NCI-H187 (cell line): ENCODE measurements around the gene TCHP.

Experiments used
- DNase-seq, 2 experiments: peaks; one replicate each; lab custom pipeline; 2025; lab: John Stamatoyannopoulos, UW

TCHP gene

DNA sequence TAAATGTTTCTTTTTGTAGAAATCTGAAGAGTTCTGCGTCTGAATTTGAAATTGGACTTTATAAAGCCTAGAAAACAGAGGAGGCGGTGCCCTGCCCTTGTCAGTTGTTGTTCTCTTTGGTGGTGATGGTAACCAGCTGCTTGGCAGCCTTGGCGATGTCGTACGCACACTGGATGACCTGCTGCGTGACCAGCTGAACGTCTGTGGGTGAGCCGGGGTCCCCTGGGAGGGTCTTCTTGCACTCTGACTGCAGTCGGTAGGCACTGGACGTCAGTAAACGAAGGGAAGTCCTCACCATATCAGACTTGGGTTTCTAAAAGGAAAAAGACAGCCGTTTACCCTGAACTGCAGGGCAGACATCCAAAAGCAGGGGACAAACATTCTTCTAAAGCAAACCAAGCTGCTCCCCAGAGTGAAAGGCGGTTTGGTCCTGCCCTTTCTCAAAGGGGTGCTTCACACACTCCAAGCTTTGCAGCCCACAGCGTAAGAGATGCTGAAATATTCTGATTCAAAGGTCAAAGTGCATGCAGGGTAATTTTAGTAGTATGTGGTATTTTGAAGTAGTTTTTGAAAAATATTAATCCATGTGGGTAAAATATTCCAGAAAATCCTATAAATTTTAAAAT lies 32.9 kb downstream of the TCHP start:
- no peak for DNase-seq

DNA sequence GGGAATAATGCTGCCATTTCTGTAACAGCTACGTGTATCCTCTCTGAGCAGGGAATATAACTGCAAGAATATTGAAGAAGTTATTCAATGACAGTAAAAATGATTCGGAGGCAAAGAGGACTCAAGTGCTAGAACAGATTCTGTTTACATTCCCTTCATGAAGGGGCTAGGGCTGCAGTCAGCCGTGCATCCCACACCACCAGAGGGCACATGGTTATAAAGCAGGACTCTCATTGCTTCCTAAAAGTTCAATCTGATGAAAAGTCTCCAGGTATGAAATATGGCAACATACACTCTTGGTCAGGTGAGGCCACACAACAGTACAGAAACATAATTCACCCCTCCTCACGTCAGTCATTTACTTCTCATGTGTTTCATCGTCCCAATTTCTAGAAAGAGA lies 34.0 kb downstream of the TCHP start:
- DNase-seq: no peak

- DNase-seq: no peak
Measured at GRCh38 chr12:109937371-109937770, 37.3 kb downstream of the TCHP start.

DNA sequence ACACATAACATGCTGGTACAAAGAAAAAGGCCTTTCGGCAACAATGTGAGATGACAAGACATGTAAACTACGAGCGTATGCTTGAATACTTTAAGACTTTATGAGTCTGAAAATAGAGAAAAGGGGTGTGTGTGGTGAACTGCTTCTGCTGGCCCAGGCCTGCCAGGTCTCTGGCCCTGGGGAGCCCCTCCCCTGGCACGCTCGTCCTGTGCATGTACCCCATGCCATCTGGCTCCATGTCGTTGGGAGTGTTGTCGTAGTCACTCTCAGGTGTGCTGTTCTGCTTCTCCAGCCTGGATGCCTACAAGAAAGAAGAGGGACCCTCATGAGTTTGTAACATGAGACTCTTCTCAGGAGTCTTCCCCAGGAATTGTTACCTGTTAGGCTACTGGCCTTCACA lies 38.9 kb downstream of the TCHP start:
- no peak for DNase-seq

GRCh38 chr12:109939504-109939903 lies 39.4 kb downstream of the TCHP start:
- no peak for DNase-seq

DNA sequence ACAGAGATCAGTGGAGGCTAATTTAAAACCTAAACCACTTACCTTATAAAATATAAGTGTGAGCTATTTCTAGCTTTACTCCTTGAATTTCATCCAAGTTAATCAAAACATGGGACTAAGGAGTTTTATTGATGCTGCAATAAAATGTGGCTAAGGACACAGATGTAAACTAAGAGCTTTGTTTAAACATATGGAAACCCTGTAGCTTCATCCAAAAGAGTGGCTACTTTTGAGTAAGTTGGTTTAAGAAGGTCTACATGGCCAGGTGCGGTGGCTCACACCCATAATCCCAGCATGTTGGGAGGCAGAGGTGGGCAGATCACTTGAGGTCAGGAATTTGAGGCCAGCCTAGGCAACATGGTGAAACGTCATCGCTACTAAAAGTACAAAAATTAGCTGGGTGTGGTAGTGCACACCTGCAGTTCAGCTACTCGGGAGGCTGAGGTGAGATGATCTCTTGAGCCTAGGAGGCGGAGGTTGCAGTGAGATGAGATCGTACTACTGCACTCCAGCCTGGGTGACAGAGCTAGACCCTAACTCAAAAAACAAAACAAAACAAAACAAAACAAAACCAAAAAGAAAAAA lies 40.4 kb downstream of the TCHP start:
- DNase-seq: no peak

- no peak for DNase-seq
Measured at GRCh38 chr12:109943811-109944210, 43.7 kb downstream of the TCHP start.

- DNase-seq: no peak
Measured at GRCh38 chr12:109944561-109945359, 44.7 kb downstream of the TCHP start.

DNA sequence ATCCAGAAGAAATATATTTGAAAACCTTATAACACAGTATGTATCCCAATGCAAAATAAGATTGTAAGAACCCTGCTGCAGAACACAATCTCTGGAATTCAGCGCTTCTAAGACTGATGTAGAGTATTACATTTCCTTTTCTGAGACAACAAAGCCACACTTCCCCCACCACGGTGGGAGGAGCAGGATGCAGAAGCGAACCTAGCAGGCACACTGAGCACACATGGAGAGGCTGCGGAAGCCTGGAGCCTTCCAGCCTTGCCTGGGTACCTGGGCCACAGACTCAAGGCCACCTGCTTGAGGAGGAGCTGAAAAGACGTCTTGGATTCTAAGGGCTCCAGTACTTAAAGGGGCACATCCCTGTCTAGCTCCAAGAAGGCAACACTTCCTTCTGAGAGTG lies 46.4 kb downstream of the TCHP start:
- DNase-seq: no peak

- DNase-seq: no peak
Measured at GRCh38 chr12:109946913-109947312, 46.8 kb downstream of the TCHP start.

DNA sequence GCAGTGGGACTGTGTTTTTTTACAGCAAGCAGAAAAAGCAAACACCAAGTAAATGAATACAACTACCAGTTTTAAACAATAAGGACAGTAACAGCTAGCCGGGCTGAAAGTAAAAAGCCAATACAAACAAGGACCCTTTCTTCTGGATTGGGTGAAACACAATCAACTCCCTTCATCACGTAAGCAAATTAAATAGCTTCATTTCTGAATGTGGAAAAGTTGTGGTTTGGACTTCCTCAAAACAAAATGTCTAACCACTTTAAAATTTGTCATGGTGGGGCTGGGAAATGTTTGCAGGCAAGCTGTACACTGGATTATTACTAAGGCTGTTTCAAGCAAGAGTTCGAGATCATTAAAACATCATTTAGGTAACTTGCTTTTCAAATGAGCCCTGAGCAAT lies 47.4 kb downstream of the TCHP start:
- no peak for DNase-seq

GRCh38 chr12:109948368-109948767 lies 48.3 kb downstream of the TCHP start:
- no peak for DNase-seq

- DNase-seq: peak; percentile 16 to 50
Measured at GRCh38 chr12:109949089-109949488, 49.0 kb downstream of the TCHP start.

DNA sequence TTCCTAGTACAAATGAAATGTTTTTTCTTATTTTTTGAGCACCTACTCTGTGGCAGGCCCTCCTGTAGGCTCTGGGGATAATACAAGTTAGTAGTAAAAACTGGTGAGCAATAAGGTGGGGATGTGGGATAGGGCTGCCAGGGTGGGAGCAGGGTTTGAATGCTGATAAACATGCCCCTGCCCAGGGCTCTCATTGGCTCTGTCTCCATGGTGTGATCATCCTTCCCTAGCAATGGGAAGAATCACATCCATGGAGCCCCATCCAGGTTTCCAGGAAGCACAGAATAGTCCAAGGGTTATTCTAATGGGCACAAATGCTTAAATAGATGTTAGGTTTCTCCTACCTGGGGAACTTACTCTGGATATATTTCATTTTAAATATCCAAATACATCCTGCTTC lies 50.6 kb downstream of the TCHP start:
- no peak for DNase-seq

- DNase-seq: no peak
Measured at GRCh38 chr12:109951136-109951535, 51.1 kb downstream of the TCHP start.

GRCh38 chr12:109951751-109952150 lies 51.7 kb downstream of the TCHP start:
- no peak for DNase-seq

GRCh38 chr12:109952160-109952858 lies 52.2 kb downstream of the TCHP start:
- no peak for DNase-seq

- DNase-seq: no peak
Measured at GRCh38 chr12:109952873-109953272, 52.8 kb downstream of the TCHP start.

DNA sequence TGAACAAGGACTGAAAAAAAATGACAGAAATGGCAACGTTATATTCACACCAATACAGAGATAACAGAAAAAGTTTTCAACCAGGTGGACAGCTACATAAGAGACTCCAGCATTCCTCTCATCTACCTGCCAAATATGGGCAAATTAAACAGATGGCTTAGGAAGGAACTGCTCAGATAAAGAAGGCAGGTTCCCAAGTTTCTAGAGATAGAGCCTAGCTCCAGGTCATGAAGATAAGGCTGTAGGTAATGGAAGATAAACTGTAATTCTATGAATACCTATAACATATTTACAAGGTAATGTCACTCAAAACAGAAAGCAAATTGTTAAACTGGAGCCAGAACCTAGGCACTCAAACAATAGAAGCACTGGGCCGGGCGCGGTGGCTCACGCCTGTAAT lies 53.6 kb downstream of the TCHP start:
- DNase-seq: no peak

DNA sequence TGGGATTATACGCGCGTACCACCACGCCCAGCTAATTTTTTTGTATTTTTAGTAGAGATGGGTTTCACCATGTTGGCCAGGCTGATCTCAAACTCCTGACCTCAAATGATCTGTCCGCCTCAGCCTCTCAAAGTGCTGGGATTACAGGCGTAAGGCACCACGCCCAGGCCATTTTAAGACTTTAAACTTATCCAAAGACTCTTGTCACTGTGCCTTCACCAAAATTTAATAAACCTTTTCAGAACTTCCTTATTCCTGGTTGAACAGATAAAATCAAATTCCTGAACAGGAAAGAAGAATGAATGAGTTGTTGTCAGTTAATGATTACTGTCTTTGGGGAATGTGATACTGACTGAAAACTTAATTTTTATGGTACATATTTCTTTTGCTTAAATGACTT lies 58.3 kb downstream of the TCHP start:
- DNase-seq: no peak

DNA sequence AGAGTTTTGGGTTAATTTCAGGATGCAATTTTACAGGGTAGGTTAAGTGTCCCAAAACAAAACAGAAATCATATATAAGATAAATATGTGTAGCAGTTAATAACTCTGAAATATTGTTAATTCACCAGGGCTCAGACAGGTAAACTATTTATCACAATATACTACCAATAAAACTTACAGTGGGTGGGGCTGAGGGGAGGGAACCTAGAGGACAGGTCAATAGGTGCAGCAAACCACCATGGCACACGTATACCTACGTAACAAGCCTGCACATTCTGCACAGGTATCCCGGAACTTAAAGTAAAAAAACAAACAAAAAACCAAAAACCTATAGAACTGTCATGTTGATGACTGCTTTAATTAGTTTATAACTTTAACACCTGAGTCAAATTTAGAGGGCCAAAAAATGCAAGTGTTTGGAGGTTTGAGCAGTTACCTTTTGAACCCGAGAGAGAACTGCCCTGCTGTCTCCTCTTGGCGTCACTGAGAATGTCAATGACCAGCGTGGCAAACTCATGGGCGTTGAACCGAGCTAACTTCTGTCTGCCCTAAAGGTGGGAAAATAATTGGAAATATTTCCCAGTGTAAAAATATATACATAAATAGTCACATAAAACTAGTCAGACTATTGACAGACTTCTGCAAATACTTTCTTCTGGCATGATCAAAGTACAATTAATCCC lies 59.5 kb downstream of the TCHP start:
- no peak for DNase-seq

DNA sequence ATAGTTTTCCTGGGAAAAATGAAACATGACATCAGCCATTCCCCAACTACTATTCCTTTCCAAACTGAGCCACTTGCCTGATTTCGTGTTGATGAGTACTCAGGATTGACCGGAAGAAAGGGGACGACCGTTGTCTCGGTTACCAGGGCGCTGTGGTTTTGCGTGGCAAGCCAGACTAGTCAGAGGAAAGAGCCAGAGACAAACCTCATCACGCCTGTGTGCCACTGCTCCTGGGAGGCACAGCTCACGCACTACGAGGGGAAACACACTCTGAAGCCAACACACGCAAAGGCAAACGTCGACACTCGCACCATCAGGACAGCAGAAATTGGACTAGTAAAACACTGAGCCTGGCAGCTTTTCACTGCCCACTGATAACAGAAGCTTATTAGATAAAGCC lies 61.1 kb downstream of the TCHP start:
- no peak for DNase-seq
